ENCODE results near the gene ZSCAN1. TPM values are rescaled to one million over a fixed set of nuclear protein-coding genes. Genes with fewer than 3 reads are reported as not detected.

The ZSCAN1 gene
- total RNA-seq, 4 donors from 2014 or later: 1.5 TPM; not detected in 3

GRCh38 chr19:58067240-58067912, 33.6 kb downstream of the ZSCAN1 start:
- no peaks in the 10 kb centered on the region for H3K4me1 ChIP-seq
- TF ChIP-seq EP300 (IDR thresholded peaks at IDR 0.05): no peak
- no peak for TF ChIP-seq POLR2A (IDR thresholded peaks at IDR 0.05)
- no peak for TF ChIP-seq CTCF (IDR thresholded peaks at IDR 0.05)
- peaks cover 0 to 95% (median 23%) of the 10 kb centered on the region in 3 donors for H3K36me3 ChIP-seq
- H3K27me3 ChIP-seq: no peaks in the 10 kb centered on the region
- DNase-seq (ENCODE audit: low spot score in 2 of 2): no peak
- H3K4me3 ChIP-seq: no peak overlapping the region
- 94% methylated on average over 15 of the region's 15 CpGs for WGBS, 2 donors
- peaks cover 0 to 98% (median 41%) of the 10 kb centered on the region in 4 donors for H3K9me3 ChIP-seq
- no peak overlapping the region for H3K27ac ChIP-seq

GRCh38 chr19:58079792-58080191, 46.0 kb downstream of the ZSCAN1 start:
- WGBS, 2 donors: 93 to 96% methylated on average over 10 of the region's 10 CpGs
- no peak for TF ChIP-seq POLR2A (IDR thresholded peaks at IDR 0.05)
- no peak for TF ChIP-seq EP300 (IDR thresholded peaks at IDR 0.05)
- no peak for TF ChIP-seq CTCF (IDR thresholded peaks at IDR 0.05)

GRCh38 chr19:58083021-58083420, 49.2 kb downstream of the ZSCAN1 start:
- H3K9me3 ChIP-seq: peaks cover 4 to 100% (median 42%) of the 10 kb centered on the region in 4 donors
- peaks cover 27 to 87% (median 30%) of the 10 kb centered on the region in 3 donors for H3K36me3 ChIP-seq
- no peaks in the 10 kb centered on the region for H3K4me1 ChIP-seq
- H3K27ac ChIP-seq: no peak overlapping the region
- 91 to 99% methylated on average over 3 of the region's 3 CpGs for WGBS, 2 donors
- no peak for DNase-seq (ENCODE audit: low spot score in 2 of 2)
- H3K4me3 ChIP-seq: no peak overlapping the region
- no peak for TF ChIP-seq CTCF (IDR thresholded peaks at IDR 0.05)
- TF ChIP-seq POLR2A (IDR thresholded peaks at IDR 0.05): no peak
- TF ChIP-seq EP300 (IDR thresholded peaks at IDR 0.05): no peak
- H3K27me3 ChIP-seq: no peaks in the 10 kb centered on the region

More at GRCh38 chr19:58079792-58080191, 46.0 kb downstream of the ZSCAN1 start:
- no peaks in the 10 kb centered on the region for H3K4me1 ChIP-seq
- DNase-seq (ENCODE audit: low spot score in 2 of 2): no peak
- H3K4me3 ChIP-seq: no peak overlapping the region
- peaks cover 8 to 83% (median 17%) of the 10 kb centered on the region in 3 donors for H3K36me3 ChIP-seq
- H3K9me3 ChIP-seq: peaks cover 0 to 99% (median 35%) of the 10 kb centered on the region in 4 donors
- no peak overlapping the region for H3K27ac ChIP-seq
- H3K27me3 ChIP-seq: no peaks in the 10 kb centered on the region

- no peak for DNase-seq (ENCODE audit: low spot score in 2 of 2)
- Histone ChIP-seq H3K27ac (no peak overlapping the region), H3K36me3 (peaks cover 27 to 93% (median 30%) of the 10 kb centered on the region in 3 donors), H3K9me3 (peaks cover 4 to 98% (median 43%) of the 10 kb centered on the region in 4 donors), H3K27me3 (no peaks in the 10 kb centered on the region), H3K4me1 (no peaks in the 10 kb centered on the region), H3K4me3 (no peak overlapping the region)
- TF ChIP-seq CTCF (IDR thresholded peaks at IDR 0.05) (no peak), EP300 (IDR thresholded peaks at IDR 0.05) (no peak), POLR2A (IDR thresholded peaks at IDR 0.05) (no peak)
- 96 to 97% methylated on average over 46 to 50 of the region's 69 CpGs for WGBS, 2 donors
These were observed 50.9 kb downstream of the ZSCAN1 start for GRCh38 chr19:58084596-58085347.

- Histone ChIP-seq H3K27me3 (no peaks in the 10 kb centered on the region), H3K4me1 (no peaks in the 10 kb centered on the region), H3K27ac (no peak overlapping the region), H3K36me3 (peaks cover 27 to 93% (median 30%) of the 10 kb centered on the region in 3 donors), H3K9me3 (peaks cover 4 to 98% (median 43%) of the 10 kb centered on the region in 4 donors), H3K4me3 (no peak overlapping the region)
- 85 to 95% methylated on average over 6 to 29 of the region's 29 CpGs for WGBS, 2 donors
- TF ChIP-seq POLR2A (IDR thresholded peaks at IDR 0.05): no peak
- TF ChIP-seq EP300 (IDR thresholded peaks at IDR 0.05): no peak
- TF ChIP-seq CTCF (IDR thresholded peaks at IDR 0.05): no peak
- no peak for DNase-seq (ENCODE audit: low spot score in 2 of 2)
These were observed 51.6 kb downstream of the ZSCAN1 start for GRCh38 chr19:58085348-58085875.

Data from tibial nerve (tissue), 4 donors.